Hepatocyte (in vitro differentiated cells): Measurements from ENCODE around the gene TSPEAR. TPM values are rescaled to one million over a fixed set of nuclear protein-coding genes. Genes with fewer than 3 reads are reported as not detected.

ENCODE experiments used
- DNase-seq: peaks from one replicate; pipeline ENCODE4 v3.0.0-alpha.2; 2016; ENCODE audit warnings: low spot score
- H2AFZ ChIP-seq: fragments of 200-600 bp; sonication (generic); 2 replicates; pipeline ENCODE4 v1.6.0; 2016; ENCODE audit warnings: antibody characterized with exemption, mild to moderate bottlenecking
- H3K27ac ChIP-seq: fragments of 200-600 bp; sonication (generic); 2 replicates; pipeline ENCODE4 v1.5.1; 2016; ENCODE audit warnings: mild to moderate bottlenecking
- H3K27me3 ChIP-seq: fragments of 200-600 bp; sonication (generic); 2 replicates; pipeline ENCODE4 v1.6.1; 2016
- H3K36me3 ChIP-seq: fragments of 200-600 bp; sonication (generic); replicated peaks from 2 replicates; pipeline ENCODE4 v1.5.1; 2016; ENCODE audit warnings: low read depth; ENCODE audit not compliant: insufficient read depth
- H3K4me1 ChIP-seq: fragments of 200-600 bp; sonication (generic); 2 replicates; pipeline ENCODE4 v1.5.1; 2016; ENCODE audit warnings: mild to moderate bottlenecking, moderate library complexity; ENCODE audit not compliant: insufficient read depth
- H3K4me2 ChIP-seq: fragments of 200-600 bp; sonication (generic); 2 replicates; pipeline ENCODE4 v1.6.0; 2016
- H3K4me3 ChIP-seq: fragments of 200-600 bp; sonication (generic); 2 replicates; pipeline ENCODE4 v1.5.1; 2016; ENCODE audit warnings: mild to moderate bottlenecking
- H3K79me2 ChIP-seq: fragments of 200-600 bp; sonication (generic); 2 replicates; pipeline ENCODE4 v1.6.0; 2017; ENCODE audit warnings: mild to moderate bottlenecking
- H3K9me2 ChIP-seq: fragments of 200-600 bp; sonication (generic); replicated peaks from 2 replicates; pipeline ENCODE4 v1.6.0; 2017; ENCODE audit warnings: mild to moderate bottlenecking; ENCODE audit not compliant: insufficient read depth
- H3K9me3 ChIP-seq: fragments of 200-600 bp; sonication (generic); 2 replicates; pipeline ENCODE4 v1.5.1; 2016; ENCODE audit warnings: low read depth, mild to moderate bottlenecking
- H4K20me1 ChIP-seq: fragments of 200-600 bp; sonication (generic); 2 replicates; pipeline ENCODE4 v1.6.0; 2016; ENCODE audit warnings: mild to moderate bottlenecking; ENCODE audit not compliant: insufficient read depth, poor library complexity, severe bottlenecking
- CTCF ChIP-seq: fragments of 200-600 bp; sonication (generic); IDR thresholded peaks from 2 replicates; pipeline ENCODE4 v1.5.1; 2016; ENCODE audit warnings: antibody characterized with exemption, mild to moderate bottlenecking; ENCODE audit not compliant: poor library complexity
- EZH2 ChIP-seq: fragments of 200-600 bp; sonication (generic); IDR thresholded peaks from 2 replicates; pipeline ENCODE4 v1.6.1; 2016; ENCODE audit warnings: antibody characterized with exemption, mild to moderate bottlenecking, borderline replicate concordance
- EZH2phosphoT487 ChIP-seq: fragments of 200-600 bp; sonication (generic); IDR thresholded peaks from one replicate; pipeline ENCODE4 v1.6.1; 2018; ENCODE audit warnings: antibody characterized with exemption, mild to moderate bottlenecking, low read depth, moderate library complexity; ENCODE audit not compliant: unreplicated experiment, severe bottlenecking
- WGBS: methylation state at CpG from one replicate; pipeline ENCODE4 v1.1.6; 2016; ENCODE audit warnings: low lambda C conversion rate; ENCODE audit errors: missing lambda C conversion rate; 5-methylcytosine and 5-hydroxymethylcytosine counted together
- polyA plus RNA-seq: library from polyadenylated mRNA; unstranded; fragments of >200 nt; fragmentation: Nextera tagmentation; extraction: Ambion mirVana; gene quantifications from 2 replicates; pipeline ENCODE4 v1.2.1, GENCODE V29; 2016
- total RNA-seq: library from RNA; depleted of rRNA; stranded (reverse); fragments of >200 nt; gene quantifications from 2 replicates; pipeline ENCODE4 v1.2.3, GENCODE V29; 2014

Gene TSPEAR
- total and polyA plus RNA-seq, 2 experiments from 2014 or later, result 0.35 TPM; not detected in 1

GRCh38 chr21:44712203-44713028 is 1.0 kb upstream of the TSPEAR start:
- Histone ChIP-seq H3K9me2 (no peaks in the 10 kb centered on the region), H3K79me2 (no peaks in the 10 kb centered on the region), H3K4me2 (peak overlapping the region; percentile 67), H3K27ac (no peak overlapping the region), H3K9me3 (no peaks in the 10 kb centered on the region), H3K27me3 (peaks cover 91% of the 10 kb centered on the region), H3K36me3 (no peaks in the 10 kb centered on the region), H3K4me3 (no peak overlapping the region), H4K20me1 (no peaks in the 10 kb centered on the region), H2AFZ (no peak overlapping the region), H3K4me1 (peaks cover 24% of the 10 kb centered on the region)
- TF ChIP-seq EZH2phosphoT487, result no peak
- no peak for TF ChIP-seq EZH2
- TF ChIP-seq CTCF, result no peak
- 24% methylated on average over 16 of the region's 22 CpGs for WGBS
- no peak for DNase-seq

- Histone ChIP-seq H4K20me1 (no peaks in the 10 kb centered on the region), H3K9me3 (no peaks in the 10 kb centered on the region), H3K36me3 (no peaks in the 10 kb centered on the region), H3K9me2 (no peaks in the 10 kb centered on the region), H3K27ac (no peak overlapping the region), H3K27me3 (peaks cover 100% of the 10 kb centered on the region), H3K79me2 (no peaks in the 10 kb centered on the region), H2AFZ (no peak overlapping the region), H3K4me3 (no peak overlapping the region), H3K4me2 (peak overlapping the region; percentile 67), H3K4me1 (peaks cover 24% of the 10 kb centered on the region)
- WGBS, result 3% methylated on average over 20 of the region's 20 CpGs
- TF ChIP-seq CTCF (no peak), EZH2 (no peak), EZH2phosphoT487 (peak; percentile 39)
- peak; percentile 62 for DNase-seq
These were observed 531 bp downstream of the TSPEAR start for GRCh38 chr21:44710756-44711326.

- Histone ChIP-seq H3K79me2 (no peaks in the 10 kb centered on the region), H3K9me2 (no peaks in the 10 kb centered on the region), H3K27me3 (peaks cover 98% of the 10 kb centered on the region), H3K4me2 (peak overlapping the region; percentile 51), H2AFZ (no peak overlapping the region), H3K36me3 (no peaks in the 10 kb centered on the region), H3K9me3 (no peaks in the 10 kb centered on the region), H3K4me3 (no peak overlapping the region), H4K20me1 (no peaks in the 10 kb centered on the region), H3K27ac (no peak overlapping the region), H3K4me1 (peaks cover 24% of the 10 kb centered on the region)
- no peak for DNase-seq
- TF ChIP-seq EZH2 (no peak), EZH2phosphoT487 (no peak), CTCF (no peak)
- WGBS, result 7% methylated on average over 9 of the region's 17 CpGs
These were observed 1.1 kb downstream of the TSPEAR start for GRCh38 chr21:44710294-44710665.
